ENCODE results near the gene MDH2. TPM values are rescaled to one million over a fixed set of nuclear protein-coding genes. Genes with fewer than 3 reads are reported as not detected.

Gene MDH2
- total and polyA plus RNA-seq, 2 of the 8 experiments (the other 6 are each of a cell fraction or from before 2014, with no cell fraction given): 203 to 254 TPM

Small RNAs within 50 kb of the gene (small RNA-seq; reads per million reads assigned to genes)
- gene RNU6-863P (ENCODE audit: insufficient read depth): not detected

Other genes starting within 250 kb of the MDH2 start
- not detected in 2 replicates for gene CCL24, start 234.3 kb upstream of the MDH2 start, total RNA-seq (2021; fragmentation: NEBNext Ultra II Directional; extraction: Animal tissue kit (Norgen Biotek cat#: 25700))
- not detected in 2 replicates for gene CCL24, start 234.3 kb upstream of the MDH2 start, polyA plus RNA-seq (2011; rRNA removed)
- 28.3 and 29.5 TPM in 2 replicates for gene RHBDD2, start 169.1 kb upstream of the MDH2 start, total RNA-seq (2021; fragmentation: NEBNext Ultra II Directional; extraction: Animal tissue kit (Norgen Biotek cat#: 25700))
- 65.5 and 83.6 TPM in 2 replicates for gene RHBDD2, start 169.1 kb upstream of the MDH2 start, polyA plus RNA-seq (2011; rRNA removed)
- 127 and 144 TPM in 2 replicates for gene POR, start 133.0 kb upstream of the MDH2 start, total RNA-seq (2021; fragmentation: NEBNext Ultra II Directional; extraction: Animal tissue kit (Norgen Biotek cat#: 25700))
- 98.7 and 213 TPM in 2 replicates for gene POR, start 133.0 kb upstream of the MDH2 start, polyA plus RNA-seq (2011; rRNA removed)
- gene TMEM120A, start 53.5 kb upstream of the MDH2 start, total RNA-seq (2021; fragmentation: NEBNext Ultra II Directional; extraction: Animal tissue kit (Norgen Biotek cat#: 25700)): 15.6 and 21.2 TPM in 2 replicates
- 48.8 and 49.9 TPM in 2 replicates for gene TMEM120A, start 53.5 kb upstream of the MDH2 start, polyA plus RNA-seq (2011; rRNA removed)
- gene STYXL1, start 106 bp upstream of the MDH2 start, total RNA-seq (2021; fragmentation: NEBNext Ultra II Directional; extraction: Animal tissue kit (Norgen Biotek cat#: 25700)): 26.4 and 32.3 TPM in 2 replicates
- gene STYXL1, start 106 bp upstream of the MDH2 start, polyA plus RNA-seq (2011; rRNA removed): 53.2 and 53.9 TPM in 2 replicates
- 16.0 and 17.4 TPM in 2 replicates for gene SRRM3, start 153.8 kb downstream of the MDH2 start, total RNA-seq (2021; fragmentation: NEBNext Ultra II Directional; extraction: Animal tissue kit (Norgen Biotek cat#: 25700))
- gene SRRM3, start 153.8 kb downstream of the MDH2 start, polyA plus RNA-seq (2011; rRNA removed): 10.4 and 18.4 TPM in 2 replicates